Measurements from ENCODE around the gene GADD45A. TPM values are rescaled to one million over a fixed set of nuclear protein-coding genes. Genes with fewer than 3 reads are reported as not detected.

The GADD45A gene
- polyA plus RNA-seq, 3 donors, result 124 to 139 (median 126) TPM

GRCh38 chr1:67666636-67667035 is 18.4 kb upstream of the GADD45A start:
- no peak for DNase-seq (ENCODE audit: low read depth in 3 of 3, low spot score in 2 of 3)

GRCh38 chr1:67668660-67669059 is 16.3 kb upstream of the GADD45A start:
- no peak for DNase-seq (ENCODE audit: low read depth in 3 of 3, low spot score in 2 of 3)

- no peak for DNase-seq (ENCODE audit: low read depth in 3 of 3, low spot score in 2 of 3)
Measured at GRCh38 chr1:67672260-67672803, 12.7 kb upstream of the GADD45A start.

GRCh38 chr1:67673468-67674201 is 11.4 kb upstream of the GADD45A start:
- no peak for DNase-seq (ENCODE audit: low read depth in 3 of 3, low spot score in 2 of 3)

- peak in 1 of 3 donors; percentile 57 for DNase-seq (ENCODE audit: low read depth in 3 of 3, low spot score in 2 of 3)
Measured at GRCh38 chr1:67674260-67675011, 10.6 kb upstream of the GADD45A start.

- DNase-seq (ENCODE audit: low read depth in 3 of 3, low spot score in 2 of 3), result no peak
Measured at GRCh38 chr1:67675800-67676199, 9.2 kb upstream of the GADD45A start.

- no peak for DNase-seq (ENCODE audit: low read depth in 3 of 3, low spot score in 2 of 3)
Measured at GRCh38 chr1:67676287-67676686, 8.7 kb upstream of the GADD45A start.

GRCh38 chr1:67676946-67677345 is 8.1 kb upstream of the GADD45A start:
- DNase-seq (ENCODE audit: low read depth in 3 of 3, low spot score in 2 of 3), result no peak

GRCh38 chr1:67677408-67677807 is 7.6 kb upstream of the GADD45A start:
- no peak for DNase-seq (ENCODE audit: low read depth in 3 of 3, low spot score in 2 of 3)

GRCh38 chr1:67677930-67678329 is 7.1 kb upstream of the GADD45A start:
- DNase-seq (ENCODE audit: low read depth in 3 of 3, low spot score in 2 of 3), result peak in 1 of 3 donors; percentile 36

- DNase-seq (ENCODE audit: low read depth in 3 of 3, low spot score in 2 of 3), result no peak
Measured at GRCh38 chr1:67679691-67680090, 5.3 kb upstream of the GADD45A start.

- no peak for DNase-seq (ENCODE audit: low read depth in 3 of 3, low spot score in 2 of 3)
Measured at GRCh38 chr1:67680486-67680885, 4.5 kb upstream of the GADD45A start.

- DNase-seq (ENCODE audit: low read depth in 3 of 3, low spot score in 2 of 3), result no peak
Measured at GRCh38 chr1:67682659-67683197, 2.3 kb upstream of the GADD45A start.

- DNase-seq (ENCODE audit: low read depth in 3 of 3, low spot score in 2 of 3), result no peak
Measured at GRCh38 chr1:67683316-67683715, 1.7 kb upstream of the GADD45A start.

- no peak for DNase-seq (ENCODE audit: low read depth in 3 of 3, low spot score in 2 of 3)
Measured at GRCh38 chr1:67683766-67684525, 1.1 kb upstream of the GADD45A start.

GRCh38 chr1:67684526-67685066 is 405 bp upstream of the GADD45A start:
- no peak for DNase-seq (ENCODE audit: low read depth in 3 of 3, low spot score in 2 of 3)

- no peak for DNase-seq (ENCODE audit: low read depth in 3 of 3, low spot score in 2 of 3)
Measured at GRCh38 chr1:67685558-67686266, 711 bp downstream of the GADD45A start.

- no peak for DNase-seq (ENCODE audit: low read depth in 3 of 3, low spot score in 2 of 3)
Measured at GRCh38 chr1:67686267-67687197, 1.5 kb downstream of the GADD45A start.

GRCh38 chr1:67687198-67687545 is 2.2 kb downstream of the GADD45A start:
- no peak for DNase-seq (ENCODE audit: low read depth in 3 of 3, low spot score in 2 of 3)

Data from right renal cortex interstitium (tissue), 3 donors.